ENCODE results near the gene PIGU. TPM values are rescaled to one million over a fixed set of nuclear protein-coding genes. Genes with fewer than 3 reads are reported as not detected.

The PIGU gene
- total and polyA plus RNA-seq, 2 donors (not counting 1 experiment from before 2014, with no cell fraction given): 6.4 to 42.6 TPM

DNA sequence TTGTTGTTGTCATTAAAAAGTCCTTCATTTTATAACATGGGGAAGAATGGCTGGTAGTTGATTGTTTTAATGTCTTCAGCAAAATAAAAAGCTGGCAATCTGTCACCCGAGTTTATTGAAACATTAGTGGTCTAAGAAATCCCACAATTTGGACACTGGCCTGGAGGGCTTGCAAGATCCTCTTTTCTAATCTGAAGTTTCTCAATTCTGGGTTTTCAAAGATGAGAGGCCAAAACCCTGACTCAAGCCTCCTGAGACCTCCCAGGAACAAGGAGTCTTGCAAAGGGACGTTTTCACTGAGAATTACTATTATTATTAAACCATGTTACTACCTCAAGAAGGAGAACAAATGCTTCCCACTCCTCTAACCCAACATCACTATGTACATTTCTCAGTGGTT lies 98.9 kb downstream of the PIGU start:
- Histone ChIP-seq H3K4me1 (ENCODE audit: control insufficient read depth, extremely low read depth, insufficient read depth, low read length) (peaks cover 14% of the 10 kb centered on the region), H3K27ac (ENCODE audit: insufficient read depth, low read length) (no peak overlapping the region), H2AFZ (ENCODE audit: low read length) (no peak overlapping the region), H3K79me2 (ENCODE audit: control insufficient read depth, insufficient read depth, low read length) (no peaks in the 10 kb centered on the region), H3K27me3 (ENCODE audit: control insufficient read depth, insufficient read depth, low read length) (no peaks in the 10 kb centered on the region), H3K9ac (ENCODE audit: insufficient read depth, low read length) (no peak overlapping the region), H3K36me3 (ENCODE audit: control insufficient read depth, insufficient read depth, low read length) (no peaks in the 10 kb centered on the region), H3K4me3 (replicated peaks in 1 of 4; ENCODE audit: control extremely low read depth in 1 of 4, insufficient read depth in 1 of 4, low read depth in 3 of 4, low read length in 4 of 4) (no peak overlapping the region), H3K4me2 (ENCODE audit: extremely low read depth, insufficient read depth, low read length) (no peak overlapping the region), H4K20me1 (ENCODE audit: control insufficient read depth, extremely low read depth, insufficient read depth, low read length) (no peaks in the 10 kb centered on the region), H3K9me3 (ENCODE audit: control insufficient read depth, insufficient read depth, low read depth, low read length) (no peaks in the 10 kb centered on the region)
- peak in 1 of 2 donors; percentile 21 for DNase-seq (ENCODE audit: low read depth in 2 of 2)
- TF ChIP-seq EZH2 (IDR thresholded peaks at IDR 0.05; ENCODE audit: low read length, missing control alignments): no peak
- TF ChIP-seq, protein P1, sequence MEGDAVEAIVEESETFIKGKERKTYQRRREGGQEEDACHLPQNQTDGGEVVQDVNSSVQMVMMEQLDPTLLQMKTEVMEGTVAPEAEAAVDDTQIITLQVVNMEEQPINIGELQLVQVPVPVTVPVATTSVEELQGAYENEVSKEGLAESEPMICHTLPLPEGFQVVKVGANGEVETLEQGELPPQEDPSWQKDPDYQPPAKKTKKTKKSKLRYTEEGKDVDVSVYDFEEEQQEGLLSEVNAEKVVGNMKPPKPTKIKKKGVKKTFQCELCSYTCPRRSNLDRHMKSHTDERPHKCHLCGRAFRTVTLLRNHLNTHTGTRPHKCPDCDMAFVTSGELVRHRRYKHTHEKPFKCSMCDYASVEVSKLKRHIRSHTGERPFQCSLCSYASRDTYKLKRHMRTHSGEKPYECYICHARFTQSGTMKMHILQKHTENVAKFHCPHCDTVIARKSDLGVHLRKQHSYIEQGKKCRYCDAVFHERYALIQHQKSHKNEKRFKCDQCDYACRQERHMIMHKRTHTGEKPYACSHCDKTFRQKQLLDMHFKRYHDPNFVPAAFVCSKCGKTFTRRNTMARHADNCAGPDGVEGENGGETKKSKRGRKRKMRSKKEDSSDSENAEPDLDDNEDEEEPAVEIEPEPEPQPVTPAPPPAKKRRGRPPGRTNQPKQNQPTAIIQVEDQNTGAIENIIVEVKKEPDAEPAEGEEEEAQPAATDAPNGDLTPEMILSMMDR (conservative IDR thresholded peaks at IDR 0.05 in 1 of 2, IDR thresholded peaks at IDR 0.05 in 1 of 2; ENCODE audit: low read depth in 1 of 2, low read length in 2 of 2): no peak

DNA sequence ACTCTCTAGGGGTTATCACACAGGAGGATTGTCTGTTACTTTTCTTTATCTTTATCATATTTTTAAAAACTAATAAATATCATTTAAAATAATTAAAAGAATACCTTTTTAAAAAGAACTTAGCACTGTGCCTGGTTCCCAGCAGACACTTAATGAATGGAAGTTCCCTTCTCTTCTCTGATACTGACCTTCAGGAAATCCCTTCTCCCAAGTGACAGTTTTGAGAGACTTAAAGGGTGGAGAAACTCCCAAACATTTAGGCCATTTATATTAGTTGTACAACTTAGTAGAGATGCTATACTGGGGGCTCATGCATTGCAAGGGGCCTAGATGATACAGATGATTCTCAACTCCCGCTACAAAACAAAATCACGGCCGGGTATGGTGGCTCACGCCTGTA lies 99.8 kb downstream of the PIGU start:
- Histone ChIP-seq H3K4me3 (replicated peaks in 1 of 4; ENCODE audit: control extremely low read depth in 1 of 4, insufficient read depth in 1 of 4, low read depth in 3 of 4, low read length in 4 of 4) (no peak overlapping the region), H2AFZ (ENCODE audit: low read length) (no peak overlapping the region), H3K79me2 (ENCODE audit: control insufficient read depth, insufficient read depth, low read length) (no peaks in the 10 kb centered on the region), H3K4me2 (ENCODE audit: extremely low read depth, insufficient read depth, low read length) (no peak overlapping the region), H3K36me3 (ENCODE audit: control insufficient read depth, insufficient read depth, low read length) (no peaks in the 10 kb centered on the region), H3K27me3 (ENCODE audit: control insufficient read depth, insufficient read depth, low read length) (no peaks in the 10 kb centered on the region), H3K9ac (ENCODE audit: insufficient read depth, low read length) (no peak overlapping the region), H3K9me3 (ENCODE audit: control insufficient read depth, insufficient read depth, low read depth, low read length) (no peaks in the 10 kb centered on the region), H4K20me1 (ENCODE audit: control insufficient read depth, extremely low read depth, insufficient read depth, low read length) (no peaks in the 10 kb centered on the region), H3K27ac (ENCODE audit: insufficient read depth, low read length) (no peak overlapping the region), H3K4me1 (ENCODE audit: control insufficient read depth, extremely low read depth, insufficient read depth, low read length) (peaks cover 9% of the 10 kb centered on the region)
- TF ChIP-seq, protein P1 (conservative IDR thresholded peaks at IDR 0.05 in 1 of 2, IDR thresholded peaks at IDR 0.05 in 1 of 2; ENCODE audit: low read depth in 1 of 2, low read length in 2 of 2): no peak
- no peak for TF ChIP-seq EZH2 (IDR thresholded peaks at IDR 0.05; ENCODE audit: low read length, missing control alignments)
- no peak for DNase-seq (ENCODE audit: low read depth in 2 of 2)

DNA sequence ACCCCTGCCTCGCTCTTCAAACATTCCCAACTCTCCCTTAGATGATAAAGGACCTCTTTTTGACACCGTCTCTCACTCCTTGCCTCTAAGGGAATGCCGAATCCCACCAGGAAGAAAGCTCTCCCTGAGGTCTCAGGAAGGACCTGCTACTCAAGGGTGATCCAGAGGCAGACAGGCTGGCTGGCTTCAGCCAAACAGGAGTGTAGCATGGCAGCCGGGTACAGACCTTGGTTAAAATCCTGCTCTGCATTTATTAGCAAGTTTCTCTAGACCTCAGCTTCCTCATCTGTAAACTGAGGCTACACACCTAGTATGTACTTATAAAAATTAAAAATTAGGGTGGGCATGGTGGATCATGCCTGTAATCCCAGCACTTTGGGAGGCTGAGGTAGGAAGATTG lies 101.1 kb downstream of the PIGU start:
- no peak overlapping the region for H3K27ac ChIP-seq (ENCODE audit: insufficient read depth, low read length)
- no peaks in the 10 kb centered on the region for H3K9me3 ChIP-seq (ENCODE audit: control insufficient read depth, insufficient read depth, low read depth, low read length)
- no peak overlapping the region for H2AFZ ChIP-seq (ENCODE audit: low read length)
- H4K20me1 ChIP-seq (ENCODE audit: control insufficient read depth, extremely low read depth, insufficient read depth, low read length): no peaks in the 10 kb centered on the region
- DNase-seq (ENCODE audit: low read depth in 2 of 2): no peak
- H3K4me2 ChIP-seq (ENCODE audit: extremely low read depth, insufficient read depth, low read length): no peak overlapping the region
- no peaks in the 10 kb centered on the region for H3K36me3 ChIP-seq (ENCODE audit: control insufficient read depth, insufficient read depth, low read length)
- H3K4me1 ChIP-seq (ENCODE audit: control insufficient read depth, extremely low read depth, insufficient read depth, low read length): peaks cover 5% of the 10 kb centered on the region
- no peak overlapping the region for H3K4me3 ChIP-seq (replicated peaks in 1 of 4; ENCODE audit: control extremely low read depth in 1 of 4, insufficient read depth in 1 of 4, low read depth in 3 of 4, low read length in 4 of 4)
- H3K27me3 ChIP-seq (ENCODE audit: control insufficient read depth, insufficient read depth, low read length): no peaks in the 10 kb centered on the region
- no peaks in the 10 kb centered on the region for H3K79me2 ChIP-seq (ENCODE audit: control insufficient read depth, insufficient read depth, low read length)
- no peak overlapping the region for H3K9ac ChIP-seq (ENCODE audit: insufficient read depth, low read length)
- TF ChIP-seq, protein P1 (conservative IDR thresholded peaks at IDR 0.05 in 1 of 2, IDR thresholded peaks at IDR 0.05 in 1 of 2; ENCODE audit: low read depth in 1 of 2, low read length in 2 of 2): no peak
